ENCODE results near the gene GALNTL6.

Gene GALNTL6

DNA sequence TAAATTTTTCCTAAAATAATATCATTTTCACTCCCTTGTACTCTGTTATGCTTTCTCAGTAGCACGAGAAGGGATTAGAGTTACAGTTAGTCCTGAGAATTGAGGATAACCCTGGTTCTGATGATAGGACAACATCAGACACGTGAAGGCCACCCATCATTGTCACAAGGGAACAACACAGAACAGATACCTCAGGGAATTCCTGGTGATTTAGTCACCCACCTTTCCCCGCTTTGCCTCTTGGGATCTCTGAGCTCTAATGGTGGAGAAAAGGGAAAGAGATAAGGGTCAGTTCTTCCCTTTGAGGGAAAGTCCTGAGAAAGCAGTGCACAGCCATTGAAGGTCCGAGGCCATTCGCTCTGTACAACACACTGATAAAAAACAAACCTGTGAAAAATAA, 1243.1 kb downstream of the GALNTL6 start:
- no peak for DNase-seq (ENCODE audit: low read depth in 2 of 2)

- DNase-seq (ENCODE audit: low read depth in 2 of 2), result no peak
Observed at GRCh38 chr4:173056710-173057109, 1243.5 kb downstream of the GALNTL6 start.

- DNase-seq (ENCODE audit: low read depth in 2 of 2), result no peak
Observed at GRCh38 chr4:173057442-173057841, 1244.2 kb downstream of the GALNTL6 start.

DNA sequence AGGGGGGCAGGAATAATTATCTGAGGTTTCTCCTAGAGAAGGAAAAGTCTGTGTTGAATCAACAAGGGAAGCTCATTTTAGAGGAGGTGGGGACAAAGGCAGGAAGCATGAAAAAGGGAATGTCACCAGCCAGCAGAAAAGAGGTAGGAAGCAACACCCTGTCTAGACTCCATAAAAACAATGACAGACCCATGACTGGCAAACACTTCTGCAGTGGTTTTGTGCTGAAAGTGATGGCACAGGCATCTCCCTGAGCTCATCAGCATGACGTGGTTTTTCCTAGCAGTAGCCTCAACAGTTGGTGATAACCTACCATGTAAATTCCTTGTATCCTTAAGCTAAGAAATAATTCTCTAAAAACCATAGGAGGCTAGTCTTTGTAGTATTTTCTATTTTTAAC, 1244.7 kb downstream of the GALNTL6 start:
- no peak for DNase-seq (ENCODE audit: low read depth in 2 of 2)

DNA sequence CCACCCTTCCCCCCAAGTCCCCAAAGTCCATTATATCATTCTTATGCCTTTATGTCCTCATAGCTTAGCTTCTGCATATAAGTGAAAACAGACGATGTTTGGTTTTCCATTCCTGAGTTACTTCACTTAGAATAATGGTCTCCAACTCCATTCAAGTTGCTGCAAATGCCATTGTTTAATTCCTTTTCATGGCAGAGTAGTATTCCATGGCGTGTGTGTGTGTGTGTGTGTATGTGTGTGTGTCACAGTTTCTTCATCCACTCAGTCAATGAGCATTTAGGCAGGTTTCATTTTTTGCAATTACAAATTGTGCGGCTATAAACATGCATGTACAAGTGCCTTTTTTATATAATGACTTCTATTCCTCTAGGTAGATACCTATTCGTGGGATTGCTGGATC, 1248.0 kb downstream of the GALNTL6 start:
- no peak for DNase-seq (ENCODE audit: low read depth in 2 of 2)

DNA sequence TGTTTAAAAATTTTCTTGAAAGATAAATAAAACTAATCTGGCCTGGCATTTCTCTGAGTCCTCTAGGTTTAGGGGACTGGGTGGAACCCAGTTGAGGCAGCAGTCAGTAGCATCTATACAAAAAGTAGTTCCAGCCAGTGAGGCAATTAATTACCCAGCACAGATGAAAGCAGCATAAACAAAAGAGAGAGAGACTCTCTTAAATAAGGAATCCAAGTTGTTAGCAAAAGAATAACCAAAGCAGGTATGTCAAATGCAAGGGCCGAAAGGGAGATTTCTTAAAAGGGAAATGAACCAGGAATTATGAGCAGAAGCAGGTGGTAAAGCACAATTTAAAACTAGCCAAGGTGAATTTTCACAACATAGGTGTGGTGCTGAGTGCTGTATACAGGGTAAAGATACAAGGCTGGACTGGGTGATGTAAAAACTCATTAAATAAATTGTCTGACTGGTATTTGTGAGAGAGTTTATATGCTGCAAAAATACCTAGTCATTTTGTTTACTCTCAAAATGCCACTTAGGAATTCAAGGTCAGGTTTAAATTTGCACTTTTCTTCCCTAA, 1260.8 kb downstream of the GALNTL6 start:
- no peak for DNase-seq (ENCODE audit: low read depth in 2 of 2)

GRCh38 chr4:173074501-173074946, 1261.3 kb downstream of the GALNTL6 start:
- DNase-seq (ENCODE audit: low read depth in 2 of 2), result no peak

- no peak for DNase-seq (ENCODE audit: low read depth in 2 of 2)
Observed at GRCh38 chr4:173076903-173077634, 1263.9 kb downstream of the GALNTL6 start.

DNA sequence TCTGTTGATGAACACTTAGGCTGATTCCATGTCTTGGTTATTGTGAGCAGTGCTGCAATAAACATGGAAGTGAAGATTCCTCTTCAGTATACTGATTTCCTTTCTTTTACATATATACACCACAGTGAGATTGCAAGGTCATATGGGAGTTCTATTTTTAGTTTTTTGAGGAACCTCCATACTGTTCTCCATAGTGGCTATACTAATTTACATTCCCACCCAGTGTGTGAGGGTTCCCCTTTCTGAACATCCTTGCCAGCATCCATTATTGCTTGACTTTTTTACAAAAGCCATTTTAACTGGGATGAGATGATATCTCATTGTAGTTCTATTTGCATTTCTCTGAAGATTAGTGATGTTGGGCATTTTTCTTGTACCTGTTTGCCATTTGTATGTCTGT, 1274.9 kb downstream of the GALNTL6 start:
- no peak for DNase-seq (ENCODE audit: low read depth in 2 of 2)

Measured in stimulated activated CD4-positive, alpha-beta T cell treated with anti-CD3 and anti-CD28 coated beads, Interleukin-15, amount 100 ng/mL, for 48 hours (primary cell).